HepG2 (cell line): ENCODE measurements around the gene CSTF1. TPM values are rescaled to one million over a fixed set of nuclear protein-coding genes. Genes with fewer than 3 reads are reported as not detected.
A peak's percentile ranks its signal among the peaks of the same experiment; 100 is the strongest.

Experiments
- ATAC-seq: fragments of 200-7000 bp; cut with Tn5 transposase; 3 replicates; pipeline ENCODE4 v1.9.1; 2020; ENCODE audit warnings: mild to moderate bottlenecking, moderate library complexity
- BruUV-seq: library from RNA; stranded (reverse); fragments of 400-500 nt; replicated peaks from 2 replicates; lab custom pipeline; 2021; lab: Mats Ljungman, UMichigan
- CTCF ChIA-PET: fragments of 300-600 bp; formaldehyde crosslinking; extraction: SDS; loops from one replicate; lab custom pipeline; 2021; ENCODE audit warnings: low total read pairs, inconsistent platforms, low intra/inter-chr PET ratio; lab: Yijun Ruan, JAX
- POLR2A ChIA-PET: fragments of 350-600 bp; sonication (Branson Sonifier 250); formaldehyde crosslinking; loops from one replicate; lab custom pipeline; 2020; ENCODE audit warnings: antibody characterized with exemption, inconsistent platforms; lab: Yijun Ruan, JAX
- DNase-seq: peaks from one replicate; pipeline ENCODE4 v3.0.0-alpha.2; 2015; ENCODE audit warnings: low spot score
- FAIRE-seq: peaks from 3 replicates; lab custom pipeline; 2011; peaks lifted over from hg19 to GRCh38; lab: Jason Lieb, UNC
- H2AFZ ChIP-seq: one replicate; pipeline ENCODE4 v1.6.1; 2011; ENCODE audit warnings: low read length, inconsistent platforms
- H3K27ac ChIP-seq: fragments of 300-600 bp; 3 replicates; pipeline ENCODE4 v1.8.0; 2011; ENCODE audit warnings: mixed run types, mild to moderate bottlenecking, mixed read lengths, low read length, inconsistent platforms; ENCODE audit not compliant: insufficient read depth; ENCODE audit errors: extremely low read length
- H3K27me3 ChIP-seq, 2 experiments: fragments of 200-600 bp in 1 of 2; 2 replicates in 1 of 2; 3 replicates in 1 of 2; pipeline versions ENCODE4 v1.6.0 to v1.8.0; 2011; ENCODE audit warnings: low read length in 2 of 2, mild to moderate bottlenecking in 2 of 2, moderate library complexity in 2 of 2, inconsistent platforms in 1 of 2; ENCODE audit not compliant: insufficient read depth in 2 of 2, control insufficient read depth in 1 of 2
- H3K36me3 ChIP-seq, 2 experiments: fragments of 200-600 bp in 1 of 2; replicated peaks in 1 of 2; 2 replicates in 1 of 2; 3 replicates in 1 of 2; pipeline versions ENCODE4 v1.5.1 to v1.8.0; 2011; ENCODE audit warnings: low read length in 2 of 2, inconsistent platforms in 1 of 2; ENCODE audit not compliant: insufficient read depth in 2 of 2, control insufficient read depth in 1 of 2
- H3K4me1 ChIP-seq: 2 replicates; pipeline ENCODE4 v1.5.1; 2012; ENCODE audit warnings: low read length, inconsistent platforms; ENCODE audit not compliant: insufficient read depth
- H3K4me2 ChIP-seq: 2 replicates; pipeline ENCODE4 v1.6.0; 2011; ENCODE audit warnings: low read depth, low read length, inconsistent platforms
- H3K4me3 ChIP-seq, 3 experiments: fragments of 200-600 bp in 1 of 3; sonication (generic), shearing (Covaris generic) in 1 of 3; replicated peaks in 1 of 3; 2 replicates each; pipeline ENCODE4 v1.5.1; 2011 to 2016; ENCODE audit warnings: low read length in 3 of 3, inconsistent platforms in 2 of 3, low read depth in 2 of 3, mild to moderate bottlenecking in 2 of 3, control low read depth in 1 of 3, mixed read lengths in 1 of 3; ENCODE audit not compliant: insufficient read depth in 1 of 3
- H3K79me2 ChIP-seq: one replicate; pipeline ENCODE4 v1.6.1; 2011; ENCODE audit warnings: low read length, inconsistent platforms; ENCODE audit not compliant: insufficient read depth
- H3K9ac ChIP-seq: 2 replicates; pipeline ENCODE4 v1.6.0; 2011; ENCODE audit warnings: mild to moderate bottlenecking, low read depth, low read length, inconsistent platforms; ENCODE audit not compliant: insufficient read depth
- H3K9me3 ChIP-seq: 2 replicates; pipeline ENCODE4 v1.5.1; 2012; ENCODE audit warnings: mild to moderate bottlenecking, low read length
- H4K20me1 ChIP-seq: 2 replicates; pipeline ENCODE4 v1.6.0; 2011; ENCODE audit warnings: inconsistent platforms, mild to moderate bottlenecking, low read length, moderate library complexity; ENCODE audit not compliant: insufficient read depth
- ARNT ChIP-seq: fragments of 450-650 bp; IDR thresholded peaks from 2 replicates; pipeline ENCODE4 v1.6.1; 2017
- CEBPB ChIP-seq: IDR thresholded peaks from 2 replicates; pipeline ENCODE4 v1.6.1; 2011; ENCODE audit warnings: low read depth, low read length, improper control_type of control experiment, borderline replicate concordance
- CREB3 ChIP-seq: sonication (generic); formaldehyde crosslinking; IDR thresholded peaks from 2 replicates; pipeline ENCODE4 v1.5.0; 2020; ENCODE audit warnings: missing genetic modification reagents
- GRHL1 ChIP-seq: sonication (generic); formaldehyde crosslinking; conservative IDR thresholded peaks from 2 replicates; pipeline ENCODE4 v1.8.0; 2022; ENCODE audit warnings: missing genetic modification reagents
- NRL ChIP-seq: sonication (generic); formaldehyde crosslinking; IDR thresholded peaks from 2 replicates; pipeline ENCODE4 v1.5.0; 2020; ENCODE audit warnings: missing genetic modification reagents, mild to moderate bottlenecking, moderate library complexity, borderline replicate concordance
- ZNF274 ChIP-seq: sonication (generic); formaldehyde crosslinking; IDR thresholded peaks from 2 replicates; pipeline ENCODE4 v1.5.1; 2020; ENCODE audit warnings: mild to moderate bottlenecking, missing genetic modification reagents
- WGBS: methylation state at CpG from one replicate; pipeline ENCODE4 v1.1.6; 2017; ENCODE audit warnings: low lambda C conversion rate; 5-methylcytosine and 5-hydroxymethylcytosine counted together
- in situ Hi-C: cut with HindIII; loops from 2 replicates; pipeline ENCODE4 v1.10.0; 2017; ENCODE audit warnings: low pct_unique_long_range_greater_than_20kb; ENCODE audit not compliant: extremely low pct_ligation_motif_present
- intact Hi-C: fragments of 100-400 bp; cut with micrococcal nuclease; formaldehyde crosslinking; loops from one replicate; pipeline ENCODE4 v1.10.0; 2022; ENCODE audit not compliant: unreplicated experiment
- polyA plus RNA-seq, 8 experiments: library from polyadenylated mRNA; depleted of rRNA in 3 of 8; stranded (reverse) in 7 of 8; unstranded in 1 of 8; fragments of >200 nt; fragmentation: Illumina TruSeq in 4 of 8; extraction: Trizol in 4 of 8; gene quantifications; 2 replicates each; pipeline versions ENCODE4 v1.2.1 to v1.2.3, GENCODE V29; 2011 to 2016; ENCODE audit warnings: low read depth in 4 of 8, missing spikeins in 1 of 8, mixed read lengths in 1 of 8; ENCODE audit not compliant: insufficient read depth in 1 of 8
- total RNA-seq, 5 experiments: library from RNA; depleted of rRNA; stranded (reverse); fragments of >200 nt; fragmentation: Illumina TruSeq; extraction: Trizol; gene quantifications; 2 replicates each; pipeline ENCODE4 v1.2.3, GENCODE V29; 2016; ENCODE audit warnings: low read depth in 1 of 5

CSTF1 gene
- total and polyA plus RNA-seq, 2 of the 13 experiments (the other 11 are each of a cell fraction or from before 2014, with no cell fraction given) = 70.9 to 100 TPM

- peaks cover 58% of the 10 kb centered on the region for H3K4me1 ChIP-seq
- in situ Hi-C loops = no loop called here
- no peak for TF ChIP-seq ZNF274
- no peak for TF ChIP-seq CEBPB
- no peak for TF ChIP-seq ARNT
- no peak for TF ChIP-seq NRL (CRISPR knock-in tag)
- no peak for TF ChIP-seq CREB3 (CRISPR knock-in tag)
- TF ChIP-seq, all 625 proteins: peak for 0
- H2AFZ ChIP-seq = no peak overlapping the region
- no peak for FAIRE-seq
- DNase-seq = no peak
- no peaks in the 10 kb centered on the region for H3K27me3 ChIP-seq
- no peaks in the 10 kb centered on the region for H3K36me3 ChIP-seq
- no peaks in the 10 kb centered on the region for H3K9me3 ChIP-seq
- H4K20me1 ChIP-seq = no peaks in the 10 kb centered on the region
- H3K4me3 ChIP-seq = no peak overlapping the region
- POLR2A ChIA-PET = interaction anchor here (1.4 to 3.0 kb wide), 2 partner anchors 11 to 31 kb away, joined by 3 to 7 read pairs; partner anchors contain the start of genes AURKA, CASS4 and CSTF1
- H3K79me2 ChIP-seq = no peaks in the 10 kb centered on the region
- no TSS peak for BruUV-seq
- 98% methylated on average over 1 of the region's 1 CpG for WGBS
- H3K9ac ChIP-seq = no peak overlapping the region
- intact Hi-C loops = no loop called here
- ATAC-seq = no peak
- H3K4me2 ChIP-seq = 0 out of 2 replicates have a peak overlapping the region, but pooled peaks have one; percentile 63
- H3K27ac ChIP-seq = no peak overlapping the region
- CTCF ChIA-PET = interaction anchor here (1.4 kb wide), 1 partner anchor 23 kb away, joined by 5 read pairs; no protein-coding TSS in a partner anchor
Measured at GRCh38 chr20:56423211-56423610, 30.8 kb downstream of the CSTF1 start.

GRCh38 chr20:56423886-56424285 is 31.4 kb downstream of the CSTF1 start:
- Histone ChIP-seq H3K9me3 (no peaks in the 10 kb centered on the region), H3K4me1 (peaks cover 54% of the 10 kb centered on the region), H2AFZ (no peak overlapping the region), H3K36me3 (no peaks in the 10 kb centered on the region), H4K20me1 (no peaks in the 10 kb centered on the region), H3K27ac (no peak overlapping the region), H3K4me3 (no peak overlapping the region), H3K79me2 (no peaks in the 10 kb centered on the region), H3K9ac (no peak overlapping the region), H3K4me2 (no peak overlapping the region), H3K27me3 (no peaks in the 10 kb centered on the region)
- DNase-seq = no peak
- CTCF ChIA-PET = no interaction called here
- in situ Hi-C loops (no loop called here), intact Hi-C loops (loop anchor here (2.0 kb wide), 1 partner anchor 31 kb away; the partner anchor contains the start of genes AURKA and CSTF1)
- POLR2A ChIA-PET = interaction anchor here (1.4 kb wide), 1 partner anchor 31 kb away, joined by 3 read pairs; the partner anchor contains the start of genes AURKA and CSTF1
- WGBS = 22% methylated on average over 1 of the region's 1 CpG
- no peak for ATAC-seq
- TF ChIP-seq GRHL1 = no peak
- no TSS peak for BruUV-seq
- peak; percentile 49 for FAIRE-seq
